Stomach (tissue), 4 donors: ENCODE measurements around the gene ACKR3.

Source experiments
- EP300 ChIP-seq: sonication (generic); formaldehyde crosslinking; IDR thresholded peaks from one replicate; pipeline ENCODE4 v1.6.1; 2017; ENCODE audit warnings: antibody characterized with exemption
- POLR2A ChIP-seq, 4 donors: fragments of 450-650 bp; IDR thresholded peaks; one replicate each; pipeline ENCODE4 v1.6.1; 2016; ENCODE audit warnings: antibody characterized with exemption in 4 of 4, control low read depth in 2 of 4, mild to moderate bottlenecking in 1 of 4, moderate library complexity in 1 of 4
- TF ChIP-seq, protein P1 (sequence below), 7 experiments: fragments of 450-650 bp in 4 of 7; fragments of 200-600 bp in 3 of 7; sonication (generic) in 3 of 7; IDR thresholded peaks; one replicate each; pipeline ENCODE4 v1.5.1; 2016 to 2019; ENCODE audit warnings: antibody characterized with exemption in 7 of 7, control low read depth in 2 of 7, mild to moderate bottlenecking in 1 of 7

DNA sequence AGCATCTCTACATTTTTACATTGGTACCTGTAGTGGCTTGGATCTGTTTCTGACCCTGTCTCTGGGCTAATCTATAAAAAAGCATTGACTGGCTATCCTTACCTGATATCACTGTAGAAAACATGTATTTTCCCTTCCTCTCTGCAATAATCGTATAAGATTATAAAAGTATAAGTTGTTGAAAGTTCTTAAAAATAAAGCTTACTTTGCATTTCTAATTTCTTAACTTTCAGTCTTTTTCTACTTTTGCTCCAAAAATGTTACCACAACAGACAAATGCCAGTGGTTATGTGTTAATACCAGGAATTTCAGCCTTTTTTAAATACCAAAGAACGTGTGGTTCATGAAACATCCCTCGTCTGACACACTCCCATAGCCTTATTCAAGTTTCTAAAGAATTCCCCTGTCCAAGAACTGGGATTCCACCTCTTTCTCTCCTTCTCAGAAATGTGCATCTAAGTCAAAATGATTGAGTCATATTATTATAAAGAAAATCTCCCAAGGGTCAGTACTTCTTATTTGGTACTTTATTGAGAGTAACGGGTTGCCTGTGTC is 28.5 kb upstream of the ACKR3 start:
- TF ChIP-seq, protein P1, sequence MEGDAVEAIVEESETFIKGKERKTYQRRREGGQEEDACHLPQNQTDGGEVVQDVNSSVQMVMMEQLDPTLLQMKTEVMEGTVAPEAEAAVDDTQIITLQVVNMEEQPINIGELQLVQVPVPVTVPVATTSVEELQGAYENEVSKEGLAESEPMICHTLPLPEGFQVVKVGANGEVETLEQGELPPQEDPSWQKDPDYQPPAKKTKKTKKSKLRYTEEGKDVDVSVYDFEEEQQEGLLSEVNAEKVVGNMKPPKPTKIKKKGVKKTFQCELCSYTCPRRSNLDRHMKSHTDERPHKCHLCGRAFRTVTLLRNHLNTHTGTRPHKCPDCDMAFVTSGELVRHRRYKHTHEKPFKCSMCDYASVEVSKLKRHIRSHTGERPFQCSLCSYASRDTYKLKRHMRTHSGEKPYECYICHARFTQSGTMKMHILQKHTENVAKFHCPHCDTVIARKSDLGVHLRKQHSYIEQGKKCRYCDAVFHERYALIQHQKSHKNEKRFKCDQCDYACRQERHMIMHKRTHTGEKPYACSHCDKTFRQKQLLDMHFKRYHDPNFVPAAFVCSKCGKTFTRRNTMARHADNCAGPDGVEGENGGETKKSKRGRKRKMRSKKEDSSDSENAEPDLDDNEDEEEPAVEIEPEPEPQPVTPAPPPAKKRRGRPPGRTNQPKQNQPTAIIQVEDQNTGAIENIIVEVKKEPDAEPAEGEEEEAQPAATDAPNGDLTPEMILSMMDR (IDR thresholded peaks at IDR 0.05), result no peak
- no peak for TF ChIP-seq POLR2A (IDR thresholded peaks at IDR 0.05)
- no peak for TF ChIP-seq EP300
